Stimulated activated naive CD8-positive, alpha-beta T cell treated with anti-CD3 and anti-CD28 coated beads, Interleukin-15, amount 100 ng/mL, for 72 hours (primary cell): ENCODE measurements around the gene CNPY4.

Source experiments
- ATAC-seq: fragments of 150-1000 bp; cut with Tn5 transposase; 2 replicates; pipeline ENCODE4 v1.10.0; 2021; ENCODE audit warnings: mild to moderate bottlenecking, moderate library complexity
- DNase-seq, 2 donors: peaks; one replicate each; pipeline ENCODE4 v3.0.0; 2021 to 2022
- H3K27ac Mint-ChIP-seq, 2 donors: one replicate each; pipeline ENCODE4 v1.8.0; 2022; ENCODE audit warnings: mild to moderate bottlenecking in 2 of 2, mixed read lengths in 2 of 2, moderate library complexity in 2 of 2
- H3K27me3 Mint-ChIP-seq: one replicate; pipeline ENCODE4 v1.8.0; 2022; ENCODE audit warnings: mixed read lengths
- H3K4me1 Mint-ChIP-seq: one replicate; pipeline ENCODE4 v1.8.0; 2022; ENCODE audit warnings: mild to moderate bottlenecking, mixed read lengths
- H3K4me3 Mint-ChIP-seq, 2 donors: one replicate each; pipeline ENCODE4 v1.8.0; 2022; ENCODE audit warnings: mild to moderate bottlenecking in 2 of 2, mixed read lengths in 2 of 2, moderate library complexity in 1 of 2
- H3K9me3 Mint-ChIP-seq, 2 donors: one replicate each; pipeline ENCODE4 v1.8.0; 2022; ENCODE audit warnings: mixed read lengths in 2 of 2

Gene CNPY4, protein sequence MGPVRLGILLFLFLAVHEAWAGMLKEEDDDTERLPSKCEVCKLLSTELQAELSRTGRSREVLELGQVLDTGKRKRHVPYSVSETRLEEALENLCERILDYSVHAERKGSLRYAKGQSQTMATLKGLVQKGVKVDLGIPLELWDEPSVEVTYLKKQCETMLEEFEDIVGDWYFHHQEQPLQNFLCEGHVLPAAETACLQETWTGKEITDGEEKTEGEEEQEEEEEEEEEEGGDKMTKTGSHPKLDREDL

DNA sequence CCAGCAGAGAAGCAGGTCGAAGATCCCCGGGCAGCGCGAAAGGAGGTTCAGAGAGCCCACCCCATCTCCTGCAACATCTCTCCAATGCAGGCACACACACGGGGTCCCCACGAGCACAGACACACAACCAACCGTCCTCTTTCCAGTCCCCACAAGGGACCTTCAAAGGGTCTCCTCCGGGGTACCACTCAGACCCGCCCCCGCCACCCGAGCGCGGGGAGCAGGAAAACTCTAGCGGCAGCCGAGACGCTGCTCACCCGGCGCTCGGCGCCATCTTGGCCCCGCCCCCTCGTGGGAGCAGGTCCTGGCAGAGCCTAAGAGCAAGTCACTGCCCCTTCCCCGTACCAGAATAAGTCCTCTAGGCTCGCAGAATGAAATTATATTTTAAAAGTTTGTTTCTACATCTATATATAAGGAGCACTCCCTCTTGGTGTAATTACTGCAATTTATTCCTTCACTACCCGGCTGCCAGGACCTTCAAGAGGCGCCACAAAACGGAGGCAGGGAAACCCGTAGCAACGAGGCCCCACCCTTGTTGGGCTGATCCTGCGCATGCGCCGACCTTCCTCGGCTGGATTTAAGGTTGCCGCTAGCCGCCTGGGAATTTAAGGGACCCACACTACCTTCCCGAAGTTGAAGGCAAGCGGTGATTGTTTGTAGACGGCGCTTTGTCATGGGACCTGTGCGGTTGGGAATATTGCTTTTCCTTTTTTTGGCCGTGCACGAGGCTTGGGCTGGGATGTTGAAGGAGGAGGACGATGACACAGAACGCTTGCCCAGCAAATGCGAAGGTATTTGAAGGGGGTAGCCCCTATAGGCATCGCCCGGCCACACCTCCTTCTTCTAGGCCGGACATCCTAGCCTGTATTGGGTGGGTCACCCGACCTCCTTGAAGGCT lies at the start of gene CNPY4, which contains the start of gene TAF6:
Gene CNPY4, plus strand, starts transcription at position 563 of the 898 bp plus-strand sequence. Its CDS starts 111 bp downstream, at position 674.
Gene TAF6, minus strand, starts transcription at position 287 of the 898 bp plus-strand sequence. CDS start 5,149 bp downstream, outside the sequence.
- no peaks in the 10 kb centered on the region for H3K9me3 Mint-ChIP-seq
- H3K27ac Mint-ChIP-seq: peak within 1 kb of the TSS; percentile 100
- no peaks in the 10 kb centered on the region for H3K27me3 Mint-ChIP-seq
- DNase-seq (peak; percentile 93 to 94), ATAC-seq (peak; percentile 84)
- H3K4me1 Mint-ChIP-seq: peaks cover 22% of the 10 kb centered on the region
- peak within 1 kb of the TSS; percentile 87 to 96 for H3K4me3 Mint-ChIP-seq

DNA sequence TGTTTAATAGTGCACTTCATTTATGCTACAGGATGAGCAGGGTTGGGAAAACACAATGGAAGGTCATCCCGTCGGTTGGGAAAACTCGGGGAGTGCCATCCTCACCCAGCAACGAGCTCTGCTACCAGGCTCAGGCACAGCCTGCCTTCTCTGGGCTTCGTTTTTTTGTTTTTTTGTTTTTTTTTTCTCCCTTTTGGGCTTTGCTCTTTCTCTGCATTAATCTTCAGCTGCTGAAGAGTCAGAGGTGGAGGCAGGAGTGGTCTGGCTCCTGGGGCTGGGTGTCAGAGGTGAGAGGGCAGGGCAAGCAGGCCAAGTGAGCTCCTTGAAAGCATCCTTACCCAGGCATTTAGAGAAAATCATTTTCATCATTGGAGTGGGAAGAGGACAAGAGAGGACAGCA lies 49.4 kb upstream of the CNPY4 start:
- no peak for DNase-seq
- Mint-ChIP-seq H3K4me1 (no peaks in the 10 kb centered on the region), H3K27me3 (no peaks in the 10 kb centered on the region), H3K9me3 (peaks cover 27 to 33% of the 10 kb centered on the region in 2 donors), H3K27ac (no peak overlapping the region), H3K4me3 (no peak overlapping the region)
- no peak for ATAC-seq

DNA sequence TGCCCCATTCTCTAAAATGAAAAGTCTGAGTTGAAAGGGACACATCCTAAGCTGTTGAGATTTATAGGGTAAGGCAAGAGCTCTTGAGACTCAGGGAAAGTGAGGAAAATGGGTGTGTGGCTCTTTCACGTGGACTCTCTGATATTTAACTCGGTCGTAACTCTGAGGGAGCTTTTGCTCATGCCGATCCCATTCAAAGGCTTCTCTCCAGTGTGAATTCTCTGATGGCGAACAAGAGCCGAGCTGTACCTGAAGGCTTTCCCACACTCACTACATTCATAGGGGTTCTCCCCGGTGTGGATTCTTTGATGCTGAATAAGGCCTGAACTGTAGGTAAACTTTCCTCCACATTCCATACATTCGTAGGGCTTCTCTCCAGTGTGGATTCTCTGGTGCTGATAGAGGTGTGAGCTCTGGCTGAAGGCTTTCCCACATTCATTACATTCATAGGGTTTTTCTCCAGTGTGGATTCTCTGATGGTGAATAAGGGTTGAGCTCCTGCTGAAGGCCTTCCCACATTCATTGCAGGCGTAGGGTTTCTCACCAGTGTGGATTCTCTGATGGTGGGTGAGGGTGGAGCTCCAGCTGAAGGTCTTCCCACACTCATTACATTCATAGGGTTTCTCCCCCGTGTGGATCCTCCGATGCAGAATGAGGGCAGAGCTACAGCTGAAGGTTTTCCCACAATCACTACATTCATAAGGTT lies 48.3 kb upstream of the CNPY4 start:
- Mint-ChIP-seq H3K4me3 (no peak overlapping the region), H3K27ac (no peak overlapping the region), H3K9me3 (peaks cover 27 to 33% of the 10 kb centered on the region in 2 donors), H3K27me3 (no peaks in the 10 kb centered on the region), H3K4me1 (no peaks in the 10 kb centered on the region)
- DNase-seq (no peak), ATAC-seq (no peak)

DNA sequence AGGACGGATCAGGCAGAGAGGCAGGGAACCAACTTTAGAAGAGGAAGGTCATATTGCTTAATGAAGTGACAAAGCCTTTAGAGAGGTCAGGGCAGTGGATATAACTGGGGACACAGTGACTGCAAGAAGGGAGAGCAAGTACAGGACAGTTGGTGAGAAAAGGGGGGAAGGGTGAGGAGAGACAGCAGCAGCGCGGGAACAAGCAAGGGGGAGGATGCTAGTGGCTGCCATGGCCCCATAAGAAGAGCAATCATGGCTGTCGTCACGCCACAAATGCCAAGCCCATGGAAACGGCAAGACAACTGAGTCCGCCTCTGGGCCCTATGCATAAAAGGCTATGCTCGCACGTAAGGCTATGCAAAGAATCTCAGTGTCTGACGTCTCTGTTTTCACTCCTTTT lies 47.0 kb upstream of the CNPY4 start:
- Mint-ChIP-seq H3K4me3 (no peak overlapping the region), H3K27me3 (no peaks in the 10 kb centered on the region), H3K27ac (no peak overlapping the region), H3K4me1 (no peaks in the 10 kb centered on the region), H3K9me3 (peaks cover 27 to 33% of the 10 kb centered on the region in 2 donors)
- no peak for DNase-seq
- no peak for ATAC-seq

DNA sequence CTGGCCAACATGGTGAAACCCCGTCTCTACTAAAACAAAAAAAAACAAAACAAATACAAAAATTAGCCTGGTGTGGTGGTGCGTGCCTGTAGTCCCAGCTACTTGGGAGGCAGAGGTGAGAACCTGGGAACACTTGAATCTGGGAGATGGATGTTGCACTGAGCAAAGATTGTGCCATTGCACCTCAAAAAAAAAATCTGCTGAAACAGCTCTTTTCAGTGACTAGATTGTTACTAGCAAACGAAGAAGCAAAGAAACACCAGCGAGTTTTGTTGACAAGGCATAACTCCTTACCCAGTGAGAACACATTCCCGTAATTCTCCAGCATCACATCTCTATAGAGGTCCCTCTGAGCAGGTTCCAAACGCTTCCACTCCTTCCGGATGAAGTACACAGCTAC lies 44.6 kb upstream of the CNPY4 start:
- Mint-ChIP-seq H3K4me1 (peaks cover 11% of the 10 kb centered on the region), H3K27ac (no peak overlapping the region), H3K27me3 (no peaks in the 10 kb centered on the region), H3K4me3 (no peak overlapping the region), H3K9me3 (peaks cover 27 to 32% of the 10 kb centered on the region in 2 donors)
- DNase-seq (no peak), ATAC-seq (no peak)

DNA sequence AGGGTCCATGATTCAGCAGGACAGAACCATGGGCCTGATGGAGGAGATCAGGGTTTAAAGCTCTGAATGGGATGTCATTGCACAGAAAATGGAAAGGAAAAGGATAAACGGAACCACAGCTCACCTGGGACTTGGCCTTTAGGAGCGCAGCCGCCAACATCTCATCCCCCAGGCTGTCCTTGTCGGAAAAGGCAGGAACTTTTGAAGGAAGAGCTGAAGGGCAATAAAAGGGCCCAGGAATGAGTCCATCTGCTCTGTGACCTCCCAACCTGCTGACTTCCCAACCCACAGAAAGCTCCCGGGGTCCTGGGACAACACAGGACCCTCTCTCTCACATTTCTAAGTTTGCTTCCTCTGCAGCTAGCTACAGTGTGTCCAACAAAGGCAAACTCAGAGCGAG lies 44.0 kb upstream of the CNPY4 start:
- ATAC-seq: no peak
- Mint-ChIP-seq H3K4me1 (peaks cover 17% of the 10 kb centered on the region), H3K27ac (no peak overlapping the region), H3K27me3 (no peaks in the 10 kb centered on the region), H3K9me3 (peaks cover 27% of the 10 kb centered on the region in 2 donors), H3K4me3 (no peak overlapping the region)
- DNase-seq: no peak

DNA sequence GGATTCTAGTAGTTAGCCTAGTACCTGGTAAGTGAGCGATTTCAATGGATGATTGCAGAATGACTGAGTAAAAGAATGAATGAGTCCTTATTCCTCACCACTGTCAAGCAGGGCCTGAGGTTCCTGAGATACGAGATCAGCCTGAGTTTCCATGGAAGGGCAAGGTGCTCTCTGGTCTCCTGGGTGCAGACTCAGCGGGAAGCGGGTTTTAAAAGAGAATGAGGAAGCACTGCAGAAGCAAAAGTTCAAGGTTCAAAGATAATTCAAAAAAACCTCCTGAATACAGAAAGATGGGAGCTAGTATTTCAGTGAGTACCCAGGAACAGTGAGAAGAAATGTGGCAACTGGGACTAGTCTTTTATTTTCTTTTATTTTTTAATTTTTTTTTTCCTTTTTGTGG lies 42.2 kb upstream of the CNPY4 start:
- DNase-seq: no peak
- H3K9me3 Mint-ChIP-seq: peaks cover 9 to 14% of the 10 kb centered on the region in 2 donors
- ATAC-seq: no peak
- H3K27ac Mint-ChIP-seq: peak overlapping the region; percentile 83 to 84
- no peak overlapping the region for H3K4me3 Mint-ChIP-seq
- peaks cover 29% of the 10 kb centered on the region for H3K4me1 Mint-ChIP-seq
- H3K27me3 Mint-ChIP-seq: no peaks in the 10 kb centered on the region

DNA sequence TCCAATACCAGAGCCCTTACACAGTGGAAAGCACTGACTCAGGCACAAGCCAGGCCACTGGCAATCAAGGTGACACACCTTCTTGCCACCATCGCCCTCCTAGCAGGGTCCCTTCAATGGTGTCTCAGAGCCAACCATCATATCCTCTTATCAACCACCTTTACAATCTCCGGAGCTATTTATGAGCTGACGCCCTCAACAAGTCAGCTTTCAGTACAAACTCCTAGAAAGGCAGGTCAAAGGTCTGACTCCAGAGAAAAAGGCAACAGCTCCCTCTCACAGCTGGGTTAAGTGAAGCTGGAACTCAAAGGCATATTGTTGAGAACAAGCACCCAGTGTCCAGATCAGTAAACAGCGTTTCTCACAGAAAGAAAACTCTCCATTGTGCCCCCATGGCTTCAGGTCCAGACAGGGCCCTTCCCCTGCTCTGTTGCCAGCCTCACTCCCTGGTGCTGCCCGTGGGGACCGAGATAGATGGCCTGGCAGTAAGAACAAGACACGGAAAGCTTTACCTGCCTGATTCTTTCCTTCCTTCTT lies 40.3 kb upstream of the CNPY4 start:
- Mint-ChIP-seq H3K4me3 (no peak overlapping the region), H3K9me3 (no peaks in the 10 kb centered on the region), H3K27ac (no peak overlapping the region), H3K27me3 (no peaks in the 10 kb centered on the region), H3K4me1 (peaks cover 39% of the 10 kb centered on the region)
- no peak for ATAC-seq
- no peak for DNase-seq

DNA sequence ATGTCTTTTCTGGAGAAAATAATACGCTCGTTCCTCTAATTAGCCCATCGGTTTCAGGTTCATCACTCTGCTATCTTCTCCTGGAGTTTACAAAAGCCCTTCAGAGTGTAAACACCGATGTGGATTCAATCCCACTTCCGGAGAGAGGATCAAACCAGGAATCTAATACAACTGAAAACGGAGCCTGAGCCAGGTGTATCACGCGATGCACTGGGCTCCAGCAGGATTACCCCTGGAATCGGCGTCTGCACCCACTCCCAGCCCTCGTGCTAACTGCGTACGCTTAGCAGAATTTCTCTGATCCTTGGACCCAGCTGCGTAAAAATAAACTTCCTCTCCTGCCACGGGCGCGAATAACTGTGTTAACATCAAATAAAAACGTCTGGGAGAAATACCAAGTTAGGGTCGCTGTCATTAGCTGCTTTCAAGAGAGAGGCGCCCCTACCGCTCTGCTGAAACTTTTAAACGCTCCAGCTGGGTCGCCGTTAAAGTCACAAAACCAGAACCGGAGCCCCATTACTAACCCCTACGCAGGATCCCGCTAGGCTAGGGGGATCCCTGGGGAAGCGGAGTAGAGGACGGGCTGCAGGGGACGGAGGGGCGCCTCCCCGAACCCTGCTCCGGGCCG lies 38.4 kb upstream of the CNPY4 start:
- Mint-ChIP-seq H3K4me3 (peak overlapping the region; percentile 87 to 90), H3K4me1 (peaks cover 42% of the 10 kb centered on the region), H3K27me3 (no peaks in the 10 kb centered on the region), H3K27ac (peak overlapping the region; percentile 89 to 97), H3K9me3 (no peaks in the 10 kb centered on the region)
- ATAC-seq (no peak), DNase-seq (no peak)

DNA sequence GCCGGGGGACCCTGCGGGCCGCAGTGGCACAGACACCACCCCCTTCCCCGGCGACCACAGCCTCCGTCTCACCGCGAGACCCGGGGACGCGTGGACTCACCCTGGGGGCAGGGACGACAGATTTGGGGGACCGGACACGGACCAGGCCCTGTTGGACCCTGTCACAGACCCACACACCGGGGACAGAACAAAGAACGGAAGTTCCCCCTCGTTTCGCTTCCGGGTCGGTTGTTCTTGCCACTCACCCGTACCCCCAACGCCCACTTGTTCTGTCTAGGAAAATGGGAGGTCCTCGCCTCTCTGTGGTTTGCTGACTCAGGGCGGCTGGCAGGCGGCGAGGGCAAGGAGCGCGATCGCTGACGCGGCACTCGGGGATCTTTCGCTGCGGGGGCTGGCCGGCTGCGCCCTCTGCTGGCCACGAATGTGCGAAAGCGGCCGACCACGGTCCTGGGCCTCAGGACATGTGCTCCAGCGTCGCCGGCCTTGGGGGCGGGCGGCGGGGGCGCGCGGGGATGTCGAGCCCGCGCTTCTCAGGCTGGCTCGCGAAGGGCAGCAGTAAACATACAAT lies 37.8 kb upstream of the CNPY4 start, which contains the start of gene ZNF3:
Gene ZNF3, minus strand, starts transcription at position 189 of the 568 bp plus-strand sequence. CDS start 4,366 bp downstream, outside the sequence.
- Mint-ChIP-seq H3K27ac (peak within 1 kb of the TSS; percentile 91 to 97), H3K9me3 (no peaks in the 10 kb centered on the region), H3K27me3 (no peaks in the 10 kb centered on the region), H3K4me3 (peak within 1 kb of the TSS; percentile 87 to 90), H3K4me1 (peaks cover 45% of the 10 kb centered on the region)
- peak; percentile 99 for DNase-seq
- peak; percentile 93 for ATAC-seq

DNA sequence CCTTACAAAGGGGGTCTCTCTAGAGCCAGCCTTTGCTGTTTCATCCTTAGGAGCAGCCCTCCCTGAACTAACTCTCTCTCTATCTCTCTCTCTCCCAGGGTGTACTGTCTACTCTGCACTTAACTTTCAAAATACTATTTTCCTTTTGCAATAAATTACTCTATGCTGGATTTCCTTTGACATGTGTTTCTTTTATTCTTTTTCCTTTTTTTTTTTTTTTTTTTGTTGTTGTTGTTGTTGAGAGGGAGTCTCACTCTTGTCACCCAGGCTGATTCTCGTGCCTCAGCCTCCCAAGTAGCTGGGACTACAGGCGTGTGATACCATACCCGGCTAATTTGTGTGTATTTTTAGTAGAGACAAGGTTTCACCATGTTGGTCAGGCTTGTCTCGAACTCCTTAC lies 36.5 kb upstream of the CNPY4 start:
- ATAC-seq: no peak
- H3K27ac Mint-ChIP-seq: peak overlapping the region; percentile 74 to 97

DNA sequence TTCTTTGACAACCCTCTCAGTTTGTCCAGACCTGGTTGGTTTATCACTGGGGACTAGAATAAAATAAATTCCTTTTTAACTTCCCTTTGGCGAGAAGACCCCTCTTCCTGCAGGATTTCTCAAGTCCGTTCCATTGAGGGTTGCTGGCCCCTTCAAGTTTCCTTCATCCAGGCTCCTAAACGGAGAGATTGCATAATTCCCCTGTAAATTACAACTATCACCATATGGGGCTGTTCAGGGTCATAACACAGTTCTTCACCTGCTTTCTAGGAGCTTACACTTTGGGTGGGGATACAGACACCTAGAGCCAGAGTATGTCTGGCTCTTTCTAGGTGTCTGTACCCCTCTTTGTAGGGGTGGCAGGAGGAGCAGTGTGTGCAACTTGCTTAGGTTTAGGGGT lies 33.9 kb upstream of the CNPY4 start:
- ATAC-seq (no peak), DNase-seq (no peak)
- no peaks in the 10 kb centered on the region for H3K27me3 Mint-ChIP-seq
- no peak overlapping the region for H3K4me3 Mint-ChIP-seq
- H3K27ac Mint-ChIP-seq: no peak overlapping the region
- peaks cover 50% of the 10 kb centered on the region for H3K4me1 Mint-ChIP-seq
- H3K9me3 Mint-ChIP-seq: no peaks in the 10 kb centered on the region

More for the DNA sequence above, 36.5 kb upstream of the CNPY4 start:
- Mint-ChIP-seq H3K27me3 (no peaks in the 10 kb centered on the region), H3K4me3 (peak overlapping the region; percentile 87 to 90), H3K9me3 (no peaks in the 10 kb centered on the region), H3K4me1 (peaks cover 50% of the 10 kb centered on the region)
- no peak for DNase-seq

DNA sequence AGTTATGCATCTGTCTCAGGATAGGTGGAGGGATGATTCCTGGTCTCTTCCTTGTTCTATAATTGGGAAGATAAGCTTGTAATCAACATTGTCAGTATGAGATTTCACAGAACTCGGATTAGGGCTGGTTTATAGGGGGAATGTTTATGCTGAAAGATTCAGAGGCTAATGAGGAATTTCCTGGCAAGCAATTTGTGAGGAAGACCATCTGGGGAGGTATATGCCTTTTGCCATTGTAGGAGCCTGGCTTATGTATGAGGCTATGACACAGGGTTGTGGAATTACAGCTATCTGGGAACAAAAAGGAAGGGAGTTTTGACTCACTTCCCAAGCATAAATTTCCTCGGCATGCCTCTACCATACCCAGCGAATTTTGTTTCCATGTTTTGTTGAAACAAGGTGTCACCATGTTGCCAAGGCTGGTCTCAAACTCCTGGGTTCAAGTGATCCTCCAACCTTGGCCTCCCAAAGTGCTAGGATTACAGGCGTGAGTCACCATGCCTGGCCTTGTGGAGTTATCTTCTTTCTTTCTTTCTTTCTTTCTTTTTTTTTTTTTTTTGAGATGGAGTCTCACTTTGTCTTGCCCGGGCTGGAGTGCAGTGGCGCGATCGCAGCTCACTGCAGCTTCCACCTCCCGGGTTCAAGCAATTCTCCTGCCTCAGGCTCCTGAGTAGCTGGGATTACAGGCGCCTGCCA lies 32.2 kb upstream of the CNPY4 start:
- no peak overlapping the region for H3K27ac Mint-ChIP-seq
- H3K4me3 Mint-ChIP-seq: no peak overlapping the region
- no peaks in the 10 kb centered on the region for H3K9me3 Mint-ChIP-seq
- no peaks in the 10 kb centered on the region for H3K27me3 Mint-ChIP-seq
- ATAC-seq (no peak), DNase-seq (no peak)
- H3K4me1 Mint-ChIP-seq: peaks cover 56% of the 10 kb centered on the region

DNA sequence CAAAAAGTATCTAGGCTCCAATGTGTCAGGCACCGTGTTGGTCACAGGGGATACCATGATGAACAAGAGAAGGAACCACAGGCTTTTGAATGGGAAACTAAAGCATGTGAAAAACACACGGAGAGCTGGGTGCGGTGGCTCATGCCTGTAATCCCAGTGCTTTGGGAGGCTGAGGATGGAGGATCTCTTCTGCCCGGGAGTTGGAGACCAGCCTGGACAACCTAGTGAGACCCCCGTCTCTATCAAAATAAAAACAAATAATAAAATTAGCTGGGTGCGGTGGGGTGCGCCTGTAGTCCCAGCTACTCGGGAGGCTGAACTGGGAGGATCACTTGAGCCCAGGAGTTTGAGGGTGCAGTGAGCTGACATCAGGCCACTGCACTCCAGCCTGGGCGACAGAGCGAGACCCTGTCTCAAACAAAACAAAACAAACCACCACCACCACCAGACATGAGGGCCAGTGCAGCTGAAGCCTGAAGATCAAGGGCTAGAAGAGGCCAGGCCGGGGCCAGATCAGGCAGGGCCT lies 31.3 kb upstream of the CNPY4 start:
- Mint-ChIP-seq H3K27me3 (no peaks in the 10 kb centered on the region), H3K9me3 (no peaks in the 10 kb centered on the region), H3K4me1 (peaks cover 56% of the 10 kb centered on the region), H3K4me3 (peak overlapping the region; percentile 87 to 91), H3K27ac (peak overlapping the region; percentile 54 to 95)
- peak; percentile 5 for ATAC-seq
- DNase-seq: no peak
